Mucosa of stomach (tissue), 1 donor: Measurements from ENCODE around the gene TENT5C.
A peak's percentile ranks its signal among the peaks of the same experiment; 100 is the strongest.

ENCODE experiments used
- H3K27me3 ChIP-seq: one replicate; pipeline ENCODE4 v1.7.0; 2013; ENCODE audit warnings: mild to moderate bottlenecking, low read length; ENCODE audit not compliant: control insufficient read depth, insufficient read depth
- H3K36me3 ChIP-seq: one replicate; pipeline ENCODE4 v1.7.0; 2013; ENCODE audit warnings: low read length; ENCODE audit not compliant: control insufficient read depth, insufficient read depth
- H3K4me1 ChIP-seq: one replicate; pipeline ENCODE4 v1.7.0; 2013; ENCODE audit warnings: mild to moderate bottlenecking, low read length; ENCODE audit not compliant: control insufficient read depth, insufficient read depth
- H3K4me3 ChIP-seq: one replicate; pipeline ENCODE4 v1.7.0; 2013; ENCODE audit warnings: low read length
- H3K9ac ChIP-seq: one replicate; pipeline ENCODE4 v1.7.0; 2013; ENCODE audit warnings: mild to moderate bottlenecking, low read length, moderate library complexity
- H3K9me3 ChIP-seq: one replicate; pipeline ENCODE4 v1.7.0; 2013; ENCODE audit warnings: mild to moderate bottlenecking, low read length, moderate library complexity; ENCODE audit not compliant: control insufficient read depth
- donor health status: Pancreatic carcinoma.

Gene TENT5C

DNA sequence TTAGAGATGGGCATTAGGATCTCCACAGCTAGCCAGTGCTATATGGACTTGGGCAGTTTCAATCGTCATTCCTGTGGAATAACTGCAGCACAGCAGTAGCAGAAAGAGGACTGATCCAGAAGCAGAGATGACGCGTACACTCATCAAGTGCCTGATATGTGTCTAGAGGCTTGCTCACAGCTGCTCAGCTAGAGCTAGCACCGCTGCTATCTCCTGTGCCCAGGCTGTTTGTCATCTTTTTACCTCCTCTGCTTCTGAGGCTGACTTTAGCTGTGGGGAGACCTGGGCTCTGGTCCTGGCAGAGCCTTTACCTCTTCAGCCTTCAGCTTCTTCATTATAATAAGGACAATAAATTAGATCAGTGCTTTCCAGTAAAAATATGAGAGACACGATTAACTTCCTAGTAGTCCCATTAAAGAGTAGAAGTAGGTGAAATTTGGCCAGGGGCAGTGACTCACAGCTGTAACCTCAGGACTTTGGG is 5.3 kb downstream of the TENT5C start:
- no peak overlapping the region for H3K9ac ChIP-seq
- H3K9me3 ChIP-seq: no peaks in the 10 kb centered on the region
- no peak overlapping the region for H3K4me3 ChIP-seq
- no peaks in the 10 kb centered on the region for H3K27me3 ChIP-seq
- H3K4me1 ChIP-seq: peaks cover 64% of the 10 kb centered on the region
- no peaks in the 10 kb centered on the region for H3K36me3 ChIP-seq

GRCh38 chr1:117611894-117612483 is 6.1 kb downstream of the TENT5C start:
- peaks cover 64% of the 10 kb centered on the region for H3K4me1 ChIP-seq

DNA sequence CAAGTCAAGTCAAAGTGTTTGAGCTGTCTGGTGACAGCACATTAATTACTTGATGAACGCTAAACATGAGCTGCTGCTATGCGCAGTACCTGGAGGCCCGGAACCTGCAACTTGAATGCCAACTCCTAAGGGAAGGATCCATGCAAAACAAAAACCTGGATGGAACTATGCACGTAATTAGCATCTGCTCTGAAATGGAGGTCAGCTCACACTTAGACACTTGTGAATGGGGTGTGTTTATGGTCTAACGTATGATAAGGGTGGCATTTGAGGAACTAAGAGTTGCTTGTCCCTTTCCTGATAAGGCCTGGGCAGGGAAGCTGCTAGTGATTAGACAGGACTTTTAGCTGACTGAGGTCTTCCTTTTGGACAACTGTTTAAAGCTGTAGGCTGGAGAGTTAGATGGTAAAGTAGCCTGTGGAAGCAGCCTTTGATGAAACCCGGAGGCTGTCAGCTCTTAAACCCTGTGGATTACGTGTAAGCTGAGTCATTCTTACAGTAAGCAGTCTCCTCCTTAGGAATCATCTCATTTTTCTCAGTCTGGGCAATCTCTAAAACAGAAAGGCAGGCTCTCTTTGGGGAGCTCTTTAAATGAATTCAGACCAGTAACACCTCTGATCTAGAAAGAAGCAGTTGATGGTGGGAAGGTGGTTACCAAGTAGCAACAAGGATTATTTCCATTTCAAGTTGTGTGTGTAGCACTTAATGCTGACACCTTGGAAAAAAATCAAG is 6.8 kb downstream of the TENT5C start:
- Histone ChIP-seq H3K27me3 (no peaks in the 10 kb centered on the region), H3K4me3 (peak overlapping the region; percentile 2), H3K4me1 (peaks cover 64% of the 10 kb centered on the region), H3K36me3 (no peaks in the 10 kb centered on the region), H3K9ac (peak overlapping the region; percentile 32), H3K9me3 (no peaks in the 10 kb centered on the region)

More at GRCh38 chr1:117611894-117612483, 6.1 kb downstream of the TENT5C start:
- H3K4me3 ChIP-seq: no peak overlapping the region
- no peak overlapping the region for H3K9ac ChIP-seq
- H3K27me3 ChIP-seq: no peaks in the 10 kb centered on the region
- H3K36me3 ChIP-seq: no peaks in the 10 kb centered on the region
- H3K9me3 ChIP-seq: no peaks in the 10 kb centered on the region

DNA sequence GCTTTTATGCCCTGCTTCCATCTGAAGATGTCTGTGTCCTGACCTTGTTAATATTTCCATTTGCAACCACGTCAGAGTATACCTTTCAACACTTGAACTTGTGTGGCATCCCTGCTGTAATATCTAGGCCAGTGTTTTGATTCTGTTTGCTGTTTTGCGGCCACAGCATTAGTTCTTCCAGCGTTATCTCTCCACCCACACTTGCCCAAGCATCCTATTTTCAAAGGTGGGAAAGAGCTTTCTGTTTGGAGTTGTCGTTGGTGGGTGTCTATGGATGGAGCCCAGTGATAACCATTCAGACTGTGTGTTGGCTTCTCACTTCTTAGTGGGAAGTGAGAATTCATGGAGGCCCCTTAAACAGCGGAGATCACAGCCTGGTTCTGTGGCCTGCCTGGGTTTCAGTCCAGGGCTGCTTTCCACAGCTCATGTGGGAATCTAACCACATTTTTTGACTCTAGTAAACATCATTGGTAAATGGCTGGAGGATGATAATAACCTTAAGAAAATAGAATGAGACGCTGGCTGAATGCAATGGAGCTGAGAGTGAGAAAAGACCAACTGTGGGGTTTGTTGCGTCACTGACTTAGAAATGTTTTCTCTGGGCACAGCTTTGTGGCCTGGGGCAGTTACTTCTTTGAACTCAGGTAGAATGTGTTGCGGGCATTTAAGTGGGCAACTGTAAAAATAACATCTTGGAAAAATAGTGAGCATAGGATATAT is 7.6 kb downstream of the TENT5C start:
- Histone ChIP-seq H3K9me3 (no peaks in the 10 kb centered on the region), H3K4me1 (peaks cover 58% of the 10 kb centered on the region), H3K36me3 (no peaks in the 10 kb centered on the region), H3K9ac (no peak overlapping the region), H3K27me3 (no peaks in the 10 kb centered on the region), H3K4me3 (no peak overlapping the region)

GRCh38 chr1:117613969-117614729 is 8.3 kb downstream of the TENT5C start:
- H3K9me3 ChIP-seq: no peaks in the 10 kb centered on the region
- peak overlapping the region; percentile 16 for H3K4me3 ChIP-seq
- peak overlapping the region; percentile 58 for H3K9ac ChIP-seq
- H3K36me3 ChIP-seq: no peaks in the 10 kb centered on the region
- H3K27me3 ChIP-seq: no peaks in the 10 kb centered on the region
- peaks cover 61% of the 10 kb centered on the region for H3K4me1 ChIP-seq

DNA sequence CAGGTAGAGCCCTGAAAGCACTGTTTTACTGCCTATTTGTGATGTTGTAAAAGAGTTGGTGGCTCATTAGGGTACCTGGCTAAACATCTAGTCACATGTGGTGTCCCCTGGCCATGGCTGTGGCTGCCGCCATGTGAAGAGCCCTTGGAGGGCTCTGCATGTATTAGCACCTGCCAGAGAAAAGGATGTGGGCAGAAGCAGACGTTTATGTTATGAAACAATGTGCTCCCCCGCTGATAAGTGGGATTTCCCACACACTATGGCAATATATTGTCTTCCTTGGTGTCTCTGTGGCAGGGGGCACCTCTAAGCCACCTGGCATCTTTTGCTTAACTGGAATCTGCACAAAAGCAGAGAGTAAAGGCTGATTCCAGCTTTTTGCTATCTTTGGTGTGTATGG is 9.6 kb downstream of the TENT5C start:
- Histone ChIP-seq H3K9ac (no peak overlapping the region), H3K9me3 (no peaks in the 10 kb centered on the region), H3K27me3 (no peaks in the 10 kb centered on the region), H3K36me3 (no peaks in the 10 kb centered on the region), H3K4me1 (peaks cover 49% of the 10 kb centered on the region), H3K4me3 (no peak overlapping the region)

GRCh38 chr1:117616356-117616755 is 10.5 kb downstream of the TENT5C start:
- no peak overlapping the region for H3K4me3 ChIP-seq
- no peaks in the 10 kb centered on the region for H3K36me3 ChIP-seq
- H3K4me1 ChIP-seq: peaks cover 45% of the 10 kb centered on the region
- no peaks in the 10 kb centered on the region for H3K9me3 ChIP-seq
- H3K27me3 ChIP-seq: no peaks in the 10 kb centered on the region
- no peak overlapping the region for H3K9ac ChIP-seq

- Histone ChIP-seq H3K9ac (no peak overlapping the region), H3K27me3 (no peaks in the 10 kb centered on the region), H3K9me3 (no peaks in the 10 kb centered on the region), H3K4me3 (no peak overlapping the region), H3K4me1 (peaks cover 43% of the 10 kb centered on the region), H3K36me3 (no peaks in the 10 kb centered on the region)
Measured at GRCh38 chr1:117616967-117617366, 11.1 kb downstream of the TENT5C start.

DNA sequence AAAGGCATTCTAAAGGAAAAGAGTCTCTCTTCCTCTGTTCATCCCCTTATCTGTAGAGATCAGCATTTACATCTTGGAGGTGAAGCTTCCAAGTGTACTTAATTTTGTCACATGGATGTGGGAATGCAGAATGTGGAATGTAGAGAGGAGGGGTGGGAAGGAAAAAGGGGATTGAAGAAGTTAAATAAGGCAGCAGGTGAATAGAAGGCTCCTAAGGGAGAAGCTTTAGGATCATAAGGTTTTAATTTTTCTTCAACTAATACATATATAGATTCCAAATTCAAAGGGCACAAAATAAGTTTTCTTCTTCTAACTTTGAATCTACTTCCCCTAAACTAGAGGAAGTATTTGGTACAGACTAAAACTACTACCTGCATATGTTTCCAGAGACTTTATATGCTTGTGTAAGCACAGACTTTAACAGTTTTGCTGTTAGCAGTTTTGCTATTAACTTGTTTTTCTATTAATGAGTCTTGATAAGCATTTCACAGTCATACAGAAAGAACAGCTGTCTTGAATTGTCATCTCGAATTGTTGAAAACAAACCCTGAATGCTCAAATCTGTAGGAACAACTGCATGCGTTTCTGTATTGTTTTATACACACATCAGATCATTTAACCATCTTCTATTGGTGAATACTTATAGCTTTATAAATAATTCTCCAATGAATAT is 12.7 kb downstream of the TENT5C start:
- H3K9me3 ChIP-seq: no peaks in the 10 kb centered on the region
- no peak overlapping the region for H3K4me3 ChIP-seq
- H3K9ac ChIP-seq: no peak overlapping the region
- peaks cover 31% of the 10 kb centered on the region for H3K4me1 ChIP-seq
- H3K36me3 ChIP-seq: no peaks in the 10 kb centered on the region
- no peaks in the 10 kb centered on the region for H3K27me3 ChIP-seq

DNA sequence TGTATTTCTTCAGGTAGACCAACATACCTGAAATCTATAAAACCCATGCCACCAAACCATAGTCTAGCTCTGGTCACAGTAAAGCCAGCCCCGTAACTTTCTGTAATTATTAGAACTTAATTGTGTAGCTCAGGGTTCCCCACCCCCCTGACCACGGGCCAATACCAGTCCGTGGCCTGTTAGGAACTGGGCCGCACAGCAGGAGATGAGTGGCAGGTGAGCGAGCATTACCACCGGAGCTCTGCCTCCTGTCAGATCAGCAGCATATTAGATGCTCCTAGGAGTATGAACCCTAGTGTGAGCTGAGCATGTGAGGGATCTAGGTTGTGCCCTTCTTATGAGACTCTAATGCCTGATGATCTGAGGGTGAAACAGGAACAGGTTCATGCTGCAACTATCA is 14.6 kb downstream of the TENT5C start:
- Histone ChIP-seq H3K9me3 (no peaks in the 10 kb centered on the region), H3K36me3 (no peaks in the 10 kb centered on the region), H3K9ac (no peak overlapping the region), H3K27me3 (no peaks in the 10 kb centered on the region), H3K4me3 (no peak overlapping the region), H3K4me1 (peaks cover 13% of the 10 kb centered on the region)

DNA sequence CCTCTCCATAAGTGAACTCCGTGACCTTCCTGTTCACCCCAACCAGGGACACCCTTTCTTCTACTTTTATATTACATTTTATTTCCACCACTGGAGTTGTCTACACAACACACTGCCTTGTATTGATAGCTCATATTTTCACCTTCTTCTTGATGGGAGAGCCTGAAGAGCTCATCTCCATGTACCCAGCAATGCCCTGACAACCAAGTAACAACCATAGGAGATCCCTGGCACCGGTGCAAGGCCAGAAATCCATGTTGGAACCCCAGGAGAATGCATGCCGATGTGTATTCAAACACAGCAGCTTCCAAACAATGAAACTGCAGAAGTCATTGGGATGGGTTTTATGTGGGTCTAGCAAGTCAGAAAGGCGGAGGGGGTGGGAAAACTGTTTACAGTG is 15.5 kb downstream of the TENT5C start:
- Histone ChIP-seq H3K9ac (no peak overlapping the region), H3K4me3 (no peak overlapping the region), H3K4me1 (peaks cover 12% of the 10 kb centered on the region), H3K9me3 (no peaks in the 10 kb centered on the region), H3K27me3 (no peaks in the 10 kb centered on the region), H3K36me3 (no peaks in the 10 kb centered on the region)
